Subcutaneous adipose tissue (tissue), 4 donors: ENCODE measurements around the gene UBE4B. TPM values are rescaled to one million over a fixed set of nuclear protein-coding genes. Genes with fewer than 3 reads are reported as not detected.

Source experiments
- CTCF ChIP-seq: fragments of 450-650 bp; IDR thresholded peaks from one replicate; pipeline ENCODE4 v1.5.1; 2016; ENCODE audit warnings: low read depth, mild to moderate bottlenecking, control low read depth, antibody characterized with exemption, moderate library complexity
- total RNA-seq, 4 donors: library from RNA; depleted of rRNA; stranded (reverse); fragments of >200 nt; gene quantifications; one replicate each; pipeline ENCODE4 v1.1.0, GENCODE V29; 2016

Gene UBE4B
- total RNA-seq, 4 donors from 2014 or later = 38.2 to 57.8 (median 50.0) TPM

- no peak for TF ChIP-seq CTCF
These were observed 160.5 kb downstream of the UBE4B start for GRCh38 chr1:10193288-10193687.

GRCh38 chr1:10195570-10195969 lies 162.8 kb downstream of the UBE4B start:
- TF ChIP-seq CTCF = no peak

- TF ChIP-seq CTCF = no peak
These were observed 164.2 kb downstream of the UBE4B start for GRCh38 chr1:10196976-10197375.

GRCh38 chr1:10200620-10201019 lies 167.9 kb downstream of the UBE4B start:
- no peak for TF ChIP-seq CTCF

GRCh38 chr1:10204003-10204642 lies 171.4 kb downstream of the UBE4B start:
- no peak for TF ChIP-seq CTCF

GRCh38 chr1:10207810-10208209 lies 175.1 kb downstream of the UBE4B start:
- no peak for TF ChIP-seq CTCF

- no peak for TF ChIP-seq CTCF
These were observed 175.8 kb downstream of the UBE4B start for GRCh38 chr1:10208537-10208936.
